ENCODE results near the gene LAIR1.

Gene LAIR1

DNA sequence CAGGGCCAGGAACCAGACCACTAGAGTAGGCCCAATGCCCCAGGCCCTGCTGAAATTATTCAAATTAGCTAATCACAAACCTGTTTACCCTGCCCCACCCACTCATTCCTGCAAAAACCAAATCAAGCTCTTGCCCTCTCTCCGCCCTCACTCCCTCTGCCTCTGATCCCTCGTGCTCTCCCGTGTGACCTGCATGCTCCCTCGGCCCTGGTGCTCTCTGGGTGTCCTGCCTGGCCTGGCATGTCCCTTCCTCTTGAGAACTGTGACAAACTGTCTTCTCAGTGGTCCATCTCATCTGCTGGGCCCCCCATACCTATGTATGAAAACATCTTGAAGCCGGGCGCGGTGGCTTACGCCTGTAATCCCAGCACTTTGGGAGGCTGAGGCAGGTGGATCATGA, 38.3 kb upstream of the LAIR1 start:
- TF ChIP-seq, protein P1, sequence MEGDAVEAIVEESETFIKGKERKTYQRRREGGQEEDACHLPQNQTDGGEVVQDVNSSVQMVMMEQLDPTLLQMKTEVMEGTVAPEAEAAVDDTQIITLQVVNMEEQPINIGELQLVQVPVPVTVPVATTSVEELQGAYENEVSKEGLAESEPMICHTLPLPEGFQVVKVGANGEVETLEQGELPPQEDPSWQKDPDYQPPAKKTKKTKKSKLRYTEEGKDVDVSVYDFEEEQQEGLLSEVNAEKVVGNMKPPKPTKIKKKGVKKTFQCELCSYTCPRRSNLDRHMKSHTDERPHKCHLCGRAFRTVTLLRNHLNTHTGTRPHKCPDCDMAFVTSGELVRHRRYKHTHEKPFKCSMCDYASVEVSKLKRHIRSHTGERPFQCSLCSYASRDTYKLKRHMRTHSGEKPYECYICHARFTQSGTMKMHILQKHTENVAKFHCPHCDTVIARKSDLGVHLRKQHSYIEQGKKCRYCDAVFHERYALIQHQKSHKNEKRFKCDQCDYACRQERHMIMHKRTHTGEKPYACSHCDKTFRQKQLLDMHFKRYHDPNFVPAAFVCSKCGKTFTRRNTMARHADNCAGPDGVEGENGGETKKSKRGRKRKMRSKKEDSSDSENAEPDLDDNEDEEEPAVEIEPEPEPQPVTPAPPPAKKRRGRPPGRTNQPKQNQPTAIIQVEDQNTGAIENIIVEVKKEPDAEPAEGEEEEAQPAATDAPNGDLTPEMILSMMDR (IDR thresholded peaks at IDR 0.05; ENCODE audit: extremely low read depth, missing control alignments) = no peak
- no peak for DNase-seq (ENCODE audit: low spot score)

DNA sequence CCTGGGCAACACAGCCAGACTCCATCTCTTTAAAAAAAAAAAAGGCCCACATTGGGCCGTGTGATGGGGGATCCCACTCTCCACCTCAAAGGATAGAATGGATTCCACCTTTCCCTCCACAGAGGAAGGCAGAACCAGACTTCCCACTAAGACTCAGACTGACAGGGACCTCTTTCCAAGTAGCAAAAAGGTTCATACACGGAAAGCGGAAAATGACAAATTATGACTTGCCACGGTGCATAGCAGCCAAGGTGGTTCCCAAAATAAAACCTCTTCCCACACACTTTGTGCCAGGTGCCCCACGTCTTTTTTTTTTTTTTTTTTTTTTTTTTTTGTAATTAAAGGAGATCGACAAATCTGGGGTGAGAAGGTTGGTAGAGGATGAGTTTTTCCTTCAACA, 36.2 kb upstream of the LAIR1 start:
- DNase-seq (ENCODE audit: low spot score) = no peak
- TF ChIP-seq, protein P1 (IDR thresholded peaks at IDR 0.05; ENCODE audit: extremely low read depth, missing control alignments) = no peak

DNA sequence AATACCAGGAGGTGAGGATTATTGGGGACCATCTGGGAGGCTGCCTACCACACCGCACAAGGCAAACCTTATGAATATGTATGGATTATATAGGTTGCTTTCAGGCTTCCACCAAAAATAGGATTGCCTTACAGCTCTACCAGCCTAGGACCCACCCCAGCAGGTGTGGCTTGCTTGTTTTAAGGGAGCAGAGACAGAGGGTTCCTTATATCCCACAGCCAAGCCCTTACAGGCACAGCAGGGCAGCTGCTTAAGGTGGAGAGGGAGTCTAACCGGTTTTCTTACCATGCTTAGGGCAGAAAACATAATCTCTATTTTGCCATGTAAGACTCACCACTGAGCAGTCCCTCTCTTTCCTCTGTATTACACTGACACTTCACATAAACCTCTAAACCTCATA, 34.5 kb upstream of the LAIR1 start:
- TF ChIP-seq, protein P1 (IDR thresholded peaks at IDR 0.05; ENCODE audit: extremely low read depth, missing control alignments) = no peak
- no peak for DNase-seq (ENCODE audit: low spot score)

DNA sequence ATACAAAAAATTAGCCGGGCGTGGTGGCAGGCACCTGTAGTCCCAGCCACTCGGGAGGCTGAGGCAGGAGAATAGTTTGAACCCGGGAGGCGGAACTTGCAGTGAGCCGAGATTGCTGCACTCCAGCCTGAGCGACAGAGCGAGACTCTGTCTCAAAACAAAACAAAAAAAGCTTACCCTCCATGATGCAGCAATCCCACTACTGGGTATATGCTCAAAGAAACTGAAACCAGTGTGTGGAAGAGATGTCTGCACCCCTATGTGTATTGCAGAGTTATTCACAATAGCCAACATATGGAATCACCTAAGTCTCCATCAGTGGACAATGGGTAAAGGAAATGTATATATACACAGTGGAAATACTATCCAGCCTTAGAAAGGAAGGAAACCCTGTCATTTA, 31.0 kb upstream of the LAIR1 start:
- DNase-seq (ENCODE audit: low spot score) = no peak
- TF ChIP-seq, protein P1 (IDR thresholded peaks at IDR 0.05; ENCODE audit: extremely low read depth, missing control alignments) = no peak

DNA sequence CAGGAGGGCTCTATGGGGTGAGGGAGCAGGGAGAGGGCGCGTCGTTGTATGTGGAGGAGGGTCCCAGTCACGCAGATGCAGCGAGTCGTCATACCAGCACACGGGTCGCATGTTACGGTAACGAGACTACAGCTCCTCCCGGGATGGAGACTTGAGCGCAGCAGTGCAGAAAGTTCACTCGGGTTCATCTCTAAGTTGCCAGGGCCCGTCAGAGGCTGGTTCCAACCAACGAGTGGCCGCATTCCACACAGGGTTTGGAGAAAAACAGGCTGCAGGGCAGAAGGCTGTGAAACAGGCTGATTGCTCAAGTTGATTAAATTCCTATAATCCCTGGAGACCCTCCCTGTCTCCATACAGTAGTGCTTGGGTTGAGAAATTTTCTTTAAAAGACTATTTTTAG, 28.6 kb upstream of the LAIR1 start:
- TF ChIP-seq, protein P1 (IDR thresholded peaks at IDR 0.05; ENCODE audit: extremely low read depth, missing control alignments) = no peak
- no peak for DNase-seq (ENCODE audit: low spot score)

DNA sequence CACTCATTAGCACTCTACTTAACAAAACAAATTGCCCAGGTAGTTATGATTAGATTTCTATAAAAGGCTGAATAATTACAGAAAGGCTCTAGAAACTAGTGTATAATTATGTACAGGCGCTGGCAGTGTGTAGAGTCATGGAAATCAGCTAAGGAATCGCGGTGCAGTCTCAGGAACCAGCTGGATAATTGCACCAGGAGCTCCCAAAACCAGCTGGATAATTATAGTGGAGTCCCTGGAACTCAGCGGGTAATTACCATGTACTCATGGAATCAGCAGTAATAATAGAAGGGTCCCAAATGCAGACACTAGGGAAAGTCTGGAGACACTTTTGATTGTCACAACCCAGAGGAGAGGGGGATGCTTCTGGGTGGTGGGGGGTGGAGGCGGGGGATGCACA, 27.4 kb upstream of the LAIR1 start:
- DNase-seq (ENCODE audit: low spot score) = no peak
- TF ChIP-seq, protein P1 (IDR thresholded peaks at IDR 0.05; ENCODE audit: extremely low read depth, missing control alignments) = no peak

DNA sequence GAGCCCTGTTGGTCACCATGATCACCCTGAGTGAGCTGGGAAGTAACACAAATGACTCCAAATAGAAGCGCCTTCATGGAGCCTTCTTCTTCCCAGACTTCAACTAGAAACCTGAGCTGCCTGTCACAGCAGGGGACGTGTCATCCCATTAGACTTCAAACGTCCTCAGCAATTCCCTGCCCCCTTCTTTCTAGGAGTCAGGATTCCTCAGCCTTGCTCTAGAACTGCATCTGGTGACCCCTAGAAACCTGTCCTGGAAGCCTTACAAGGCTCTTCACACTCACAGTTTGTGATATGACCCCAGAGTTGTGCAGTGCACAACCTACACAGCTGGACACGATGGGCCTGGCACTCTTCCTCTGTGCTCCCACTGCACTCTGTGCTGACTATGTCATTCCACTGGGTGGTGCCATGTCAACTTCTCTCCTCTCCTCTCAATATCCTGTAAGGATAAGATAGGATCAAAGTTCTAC, 26.9 kb upstream of the LAIR1 start:
- no peak for DNase-seq (ENCODE audit: low spot score)
- TF ChIP-seq, protein P1 (IDR thresholded peaks at IDR 0.05; ENCODE audit: extremely low read depth, missing control alignments) = no peak

Measured in GM20000 (cell line).